K562 (cell line): ENCODE data around the gene CHMP1A. TPM values are rescaled to one million over a fixed set of nuclear protein-coding genes. Genes with fewer than 3 reads are reported as not detected.
A peak's percentile ranks its signal among the peaks of the same experiment; 100 is the strongest.

Experiments
- BDP1 ChIP-seq: IDR thresholded peaks from 3 replicates; pipeline ENCODE4 v1.6.1; 2011; ENCODE audit not compliant: insufficient read length, insufficient read depth
- CSDE1 ChIP-seq, 2 experiments: fragments of 450-650 bp; IDR thresholded peaks; 2 replicates each; pipeline ENCODE4 v1.6.1; 2016; ENCODE audit warnings: mild to moderate bottlenecking in 1 of 2
- ELF1 ChIP-seq: fragments of 200-800 bp; sonication (Bioruptor generic); IDR thresholded peaks from 2 replicates; pipeline ENCODE4 v1.6.1; 2016; ENCODE audit warnings: missing genetic modification characterization, missing compliant biosample characterization
- ETV5 ChIP-seq: sonication (generic); formaldehyde crosslinking; IDR thresholded peaks from 2 replicates; pipeline ENCODE4 v1.4.0; 2020; ENCODE audit warnings: low read depth, mild to moderate bottlenecking, missing genetic modification reagents
- FIP1L1 ChIP-seq: fragments of 200-400 bp; formaldehyde crosslinking; IDR thresholded peaks from 2 replicates; pipeline ENCODE4 v1.6.1; 2018; ENCODE audit warnings: mild to moderate bottlenecking, low read depth, low read length; ENCODE audit not compliant: poor library complexity, severe bottlenecking
- FOXA3 ChIP-seq, 2 experiments: fragments of 450-650 bp in 1 of 2; sonication (generic) in 1 of 2; formaldehyde crosslinking; IDR thresholded peaks in 1 of 2; conservative IDR thresholded peaks in 1 of 2; 2 replicates each; pipeline versions ENCODE4 v1.4.0 to v1.8.0; 2020 to 2022; ENCODE audit warnings: mild to moderate bottlenecking in 2 of 2, missing genetic modification reagents in 1 of 2
- FOXM1 ChIP-seq, 2 experiments: fragments of 450-650 bp in 1 of 2; sonication (generic) in 1 of 2; formaldehyde crosslinking in 1 of 2; IDR thresholded peaks; 2 replicates each; pipeline versions ENCODE4 v1.6.1 to v1.9.0; 2017 to 2022; ENCODE audit warnings: low read depth in 2 of 2, mild to moderate bottlenecking in 2 of 2, missing genetic modification reagents in 1 of 2, moderate library complexity in 1 of 2
- KDM1A ChIP-seq, 2 experiments: fragments of 450-650 bp; IDR thresholded peaks; 2 replicates each; pipeline ENCODE4 v1.6.1; 2016; ENCODE audit warnings: mild to moderate bottlenecking in 2 of 2
- KLF1 ChIP-seq: fragments of 450-650 bp; IDR thresholded peaks from 2 replicates; pipeline ENCODE4 v1.6.1; 2016; ENCODE audit warnings: missing genetic modification characterization, missing compliant biosample characterization
- MEIS2 ChIP-seq: fragments of 450-650 bp; IDR thresholded peaks from 2 replicates; pipeline ENCODE4 v1.6.1; 2014; ENCODE audit warnings: mild to moderate bottlenecking; ENCODE audit not compliant: partially characterized antibody
- MIER1 ChIP-seq: fragments of 450-650 bp; IDR thresholded peaks from 2 replicates; pipeline ENCODE4 v1.6.1; 2016; ENCODE audit warnings: antibody characterized with exemption, mild to moderate bottlenecking, low read depth
- NFXL1 ChIP-seq: fragments of 450-650 bp; formaldehyde crosslinking; IDR thresholded peaks from 2 replicates; pipeline ENCODE4 v1.4.0; 2021; ENCODE audit warnings: mild to moderate bottlenecking
- PHF20 ChIP-seq: fragments of 450-650 bp; IDR thresholded peaks from 2 replicates; pipeline ENCODE4 v1.6.1; 2018; ENCODE audit not compliant: partially characterized antibody
- PHF8 ChIP-seq: fragments of 200-600 bp; sonication (generic); IDR thresholded peaks from 2 replicates; pipeline ENCODE4 v1.6.1; 2012; ENCODE audit warnings: mixed run types, mild to moderate bottlenecking, inconsistent platforms, low read length, moderate library complexity, borderline replicate concordance
- RBBP5 ChIP-seq: fragments of 200-600 bp; sonication (generic); IDR thresholded peaks from 2 replicates; pipeline ENCODE4 v1.6.1; 2012; ENCODE audit warnings: borderline replicate concordance, mild to moderate bottlenecking, low read length, control low read depth, inconsistent platforms; ENCODE audit not compliant: insufficient read depth, poor library complexity, severe bottlenecking
- RUNX1 ChIP-seq: sonication (generic); IDR thresholded peaks from 2 replicates; pipeline ENCODE4 v1.6.1; 2016; ENCODE audit warnings: antibody characterized with exemption, low read depth
- SMARCA4 ChIP-seq: fragments of 450-650 bp; IDR thresholded peaks from 2 replicates; pipeline ENCODE4 v1.6.1; 2016
- SMARCE1 ChIP-seq: fragments of 450-650 bp; IDR thresholded peaks from 2 replicates; pipeline ENCODE4 v1.7.1; 2016; ENCODE audit warnings: mild to moderate bottlenecking
- TEAD1 ChIP-seq, 2 experiments: fragments of 450-650 bp in 1 of 2; sonication (generic) in 1 of 2; formaldehyde crosslinking; IDR thresholded peaks; 2 replicates each; pipeline versions ENCODE4 v1.4.0 to v1.8.0; 2020 to 2022; ENCODE audit warnings: mild to moderate bottlenecking in 2 of 2, missing genetic modification reagents in 1 of 2
- ZNF224 ChIP-seq: sonication (generic); formaldehyde crosslinking; IDR thresholded peaks from 2 replicates; pipeline ENCODE4 v1.8.0; 2022; ENCODE audit warnings: mild to moderate bottlenecking, missing genetic modification reagents
- polyA plus RNA-seq, 8 experiments: library from polyadenylated mRNA; depleted of rRNA in 4 of 8; stranded (reverse) in 5 of 8; unstranded in 3 of 8; fragments of >200 nt; fragmentation: Nextera tagmentation in 2 of 8; fragmentation: Illumina TruSeq in 1 of 8; extraction: Ambion mirVana in 2 of 8; extraction: Trizol in 1 of 8; gene quantifications; 2 replicates each; pipeline versions ENCODE4 v1.2.1 to v1.2.3, GENCODE V29; 2011 to 2014; ENCODE audit warnings: inconsistent platforms in 1 of 8, missing spikeins in 1 of 8
- total RNA-seq, 7 experiments: library from RNA; depleted of rRNA in 6 of 7; stranded (reverse); fragments of >200 nt in 6 of 7; fragmentation: Illumina TruSeq in 2 of 7; extraction: Trizol in 2 of 7; gene quantifications; 2 replicates each; pipeline versions ENCODE4 v1.2.1 to v1.2.3, GENCODE V29; 2011 to 2021; ENCODE audit warnings: low replicate concordance in 1 of 7
- TF ChIP-seq, protein P1 (sequence below): fragments of 200-800 bp; sonication (Bioruptor generic); IDR thresholded peaks from 2 replicates; pipeline ENCODE4 v1.6.1; 2017; ENCODE audit warnings: missing genetic modification characterization, missing compliant biosample characterization
- TF ChIP-seq, protein P2 (sequence below): fragments of 450-650 bp; IDR thresholded peaks from 2 replicates; pipeline ENCODE4 v1.6.1; 2018; ENCODE audit not compliant: partially characterized antibody
- TF ChIP-seq, protein P3 (sequence below): fragments of 450-650 bp; formaldehyde crosslinking; IDR thresholded peaks from 2 replicates; pipeline ENCODE4 v1.4.0; 2020; ENCODE audit warnings: mild to moderate bottlenecking, moderate library complexity

The CHMP1A gene
- total and polyA plus RNA-seq, 9 of the 15 experiments (the other 6 are each of a cell fraction or from before 2014, with no cell fraction given) = 0.83 to 79.9 (median 45.2) TPM

DNA sequence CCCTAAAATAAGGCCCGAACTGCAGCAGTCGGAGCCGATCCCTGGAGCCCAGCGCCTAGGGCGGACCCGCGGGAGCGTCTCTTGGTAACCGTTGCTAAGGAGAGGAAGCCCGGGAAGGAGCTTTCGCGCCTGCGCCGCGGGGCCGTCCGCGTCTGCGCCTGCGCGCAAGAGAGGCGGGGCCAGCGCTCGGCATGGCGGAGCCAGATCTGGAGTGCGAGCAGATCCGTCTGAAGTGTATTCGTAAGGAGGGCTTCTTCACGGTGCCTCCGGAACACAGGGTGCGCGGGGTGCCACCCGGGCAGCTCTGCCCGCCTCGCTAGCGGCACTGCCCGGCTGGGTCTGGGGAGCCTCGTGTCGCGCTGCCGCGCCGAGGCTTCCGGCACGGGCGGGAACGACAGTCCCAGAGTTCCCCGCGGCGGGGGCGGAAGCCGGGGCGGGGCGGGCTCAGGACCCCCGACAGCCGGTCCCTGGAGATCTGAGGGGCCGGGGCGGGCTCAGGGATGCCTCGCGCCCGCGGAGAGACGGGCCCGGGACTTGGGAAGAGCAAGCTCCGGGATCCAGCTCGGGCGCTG is 29.1 kb upstream of the CHMP1A start, which contains the start of gene CDK10 (continued):
- TF ChIP-seq FOXA3 (CRISPR knock-in tag; conservative IDR thresholded peaks at IDR 0.05 in 1 of 2, IDR thresholded peaks at IDR 0.05 in 1 of 2) = peak in 1 of 2 experiments; percentile 38; a peak in 1 of 4 replicates
- TF ChIP-seq, protein P1, sequence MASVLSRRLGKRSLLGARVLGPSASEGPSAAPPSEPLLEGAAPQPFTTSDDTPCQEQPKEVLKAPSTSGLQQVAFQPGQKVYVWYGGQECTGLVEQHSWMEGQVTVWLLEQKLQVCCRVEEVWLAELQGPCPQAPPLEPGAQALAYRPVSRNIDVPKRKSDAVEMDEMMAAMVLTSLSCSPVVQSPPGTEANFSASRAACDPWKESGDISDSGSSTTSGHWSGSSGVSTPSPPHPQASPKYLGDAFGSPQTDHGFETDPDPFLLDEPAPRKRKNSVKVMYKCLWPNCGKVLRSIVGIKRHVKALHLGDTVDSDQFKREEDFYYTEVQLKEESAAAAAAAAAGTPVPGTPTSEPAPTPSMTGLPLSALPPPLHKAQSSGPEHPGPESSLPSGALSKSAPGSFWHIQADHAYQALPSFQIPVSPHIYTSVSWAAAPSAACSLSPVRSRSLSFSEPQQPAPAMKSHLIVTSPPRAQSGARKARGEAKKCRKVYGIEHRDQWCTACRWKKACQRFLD = 0 out of 2 replicates have a peak, but pooled peaks have one; percentile 28
- no peak for TF ChIP-seq NFXL1 (CRISPR knock-in tag)
- peak in 1 of 2 experiments; percentile 61; a peak in 1 of 4 replicates for TF ChIP-seq TEAD1 (CRISPR knock-in tag; IDR thresholded peaks at IDR 0.05)
- peak; percentile 85 for TF ChIP-seq MEIS2
- TF ChIP-seq MIER1 = no peak
- TF ChIP-seq, protein P2, sequence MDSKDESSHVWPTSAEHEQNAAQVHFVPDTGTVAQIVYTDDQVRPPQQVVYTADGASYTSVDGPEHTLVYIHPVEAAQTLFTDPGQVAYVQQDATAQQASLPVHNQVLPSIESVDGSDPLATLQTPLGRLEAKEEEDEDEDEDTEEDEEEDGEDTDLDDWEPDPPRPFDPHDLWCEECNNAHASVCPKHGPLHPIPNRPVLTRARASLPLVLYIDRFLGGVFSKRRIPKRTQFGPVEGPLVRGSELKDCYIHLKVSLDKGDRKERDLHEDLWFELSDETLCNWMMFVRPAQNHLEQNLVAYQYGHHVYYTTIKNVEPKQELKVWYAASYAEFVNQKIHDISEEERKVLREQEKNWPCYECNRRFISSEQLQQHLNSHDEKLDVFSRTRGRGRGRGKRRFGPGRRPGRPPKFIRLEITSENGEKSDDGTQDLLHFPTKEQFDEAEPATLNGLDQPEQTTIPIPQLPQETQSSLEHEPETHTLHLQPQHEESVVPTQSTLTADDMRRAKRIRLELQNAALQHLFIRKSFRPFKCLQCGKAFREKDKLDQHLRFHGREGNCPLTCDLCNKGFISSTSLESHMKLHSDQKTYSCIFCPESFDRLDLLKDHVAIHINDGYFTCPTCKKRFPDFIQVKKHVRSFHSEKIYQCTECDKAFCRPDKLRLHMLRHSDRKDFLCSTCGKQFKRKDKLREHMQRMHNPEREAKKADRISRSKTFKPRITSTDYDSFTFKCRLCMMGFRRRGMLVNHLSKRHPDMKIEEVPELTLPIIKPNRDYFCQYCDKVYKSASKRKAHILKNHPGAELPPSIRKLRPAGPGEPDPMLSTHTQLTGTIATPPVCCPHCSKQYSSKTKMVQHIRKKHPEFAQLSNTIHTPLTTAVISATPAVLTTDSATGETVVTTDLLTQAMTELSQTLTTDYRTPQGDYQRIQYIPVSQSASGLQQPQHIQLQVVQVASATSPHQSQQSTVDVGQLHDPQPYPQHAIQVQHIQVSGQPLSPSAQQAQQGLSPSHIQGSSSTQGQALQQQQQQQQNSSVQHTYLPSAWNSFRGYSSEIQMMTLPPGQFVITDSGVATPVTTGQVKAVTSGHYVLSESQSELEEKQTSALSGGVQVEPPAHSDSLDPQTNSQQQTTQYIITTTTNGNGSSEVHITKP = no peak
- no peak for TF ChIP-seq SMARCE1
- no peak for TF ChIP-seq KLF1 (tag)
- TF ChIP-seq, protein P3, sequence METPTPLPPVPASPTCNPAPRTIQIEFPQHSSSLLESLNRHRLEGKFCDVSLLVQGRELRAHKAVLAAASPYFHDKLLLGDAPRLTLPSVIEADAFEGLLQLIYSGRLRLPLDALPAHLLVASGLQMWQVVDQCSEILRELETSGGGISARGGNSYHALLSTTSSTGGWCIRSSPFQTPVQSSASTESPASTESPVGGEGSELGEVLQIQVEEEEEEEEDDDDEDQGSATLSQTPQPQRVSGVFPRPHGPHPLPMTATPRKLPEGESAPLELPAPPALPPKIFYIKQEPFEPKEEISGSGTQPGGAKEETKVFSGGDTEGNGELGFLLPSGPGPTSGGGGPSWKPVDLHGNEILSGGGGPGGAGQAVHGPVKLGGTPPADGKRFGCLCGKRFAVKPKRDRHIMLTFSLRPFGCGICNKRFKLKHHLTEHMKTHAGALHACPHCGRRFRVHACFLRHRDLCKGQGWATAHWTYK = 0 out of 2 replicates have a peak, but pooled peaks have one; percentile 51
- TF ChIP-seq ETV5 (CRISPR knock-in tag) = peak; percentile 61; the same call in 1 of the 2 replicates
- no peak for TF ChIP-seq FOXM1 (IDR thresholded peaks at IDR 0.05; ENCODE audit: low read depth)
- peak; percentile 37 for TF ChIP-seq FOXM1 (CRISPR knock-in tag; IDR thresholded peaks at IDR 0.05; ENCODE audit: low read depth)
- TF ChIP-seq CSDE1 (IDR thresholded peaks at IDR 0.05) = peak in 1 of 2 experiments; percentile 92; a peak in 2 of 4 replicates
- no peak for TF ChIP-seq KDM1A (IDR thresholded peaks at IDR 0.05)
- peak; percentile 96 for TF ChIP-seq RBBP5
- TF ChIP-seq RUNX1 = no peak
- TF ChIP-seq BDP1 = no peak
- TF ChIP-seq ZNF224 (CRISPR knock-in tag) = no peak
- TF ChIP-seq SMARCA4 = no peak
- peak; percentile 92; the same call in 1 of the 2 replicates for TF ChIP-seq PHF8
- peak; percentile 78 for TF ChIP-seq PHF20
- peak; percentile 87 for TF ChIP-seq ELF1 (tag)
- peak; percentile 74 for TF ChIP-seq FIP1L1
